KOPT-K1 (cell line): ENCODE data around the gene DNAI4.
"Not testable (repeated sequence)": the region's sequence is repeated elsewhere in the genome, so short reads cannot be mapped to it uniquely, and the experiment has no call there.

Experiments used
- H3K27ac ChIP-seq: fragments of 200-600 bp; sonication (generic); 2 replicates; pipeline ENCODE4 v1.5.1; 2016; ENCODE audit warnings: antibody characterized with exemption, mild to moderate bottlenecking, low read depth, low read length; ENCODE audit not compliant: poor library complexity, severe bottlenecking
- H3K36me3 ChIP-seq: fragments of 200-600 bp; sonication (generic); 2 replicates; pipeline ENCODE4 v1.5.1; 2017; ENCODE audit warnings: antibody characterized with exemption, mild to moderate bottlenecking, low read length, moderate library complexity; ENCODE audit not compliant: insufficient read depth
- H3K9me3 ChIP-seq: fragments of 200-600 bp; sonication (generic); 2 replicates; pipeline ENCODE4 v1.5.1; 2017; ENCODE audit warnings: antibody characterized with exemption, low read length, mild to moderate bottlenecking; ENCODE audit not compliant: insufficient read depth, poor library complexity, severe bottlenecking

DNAI4 gene

DNA sequence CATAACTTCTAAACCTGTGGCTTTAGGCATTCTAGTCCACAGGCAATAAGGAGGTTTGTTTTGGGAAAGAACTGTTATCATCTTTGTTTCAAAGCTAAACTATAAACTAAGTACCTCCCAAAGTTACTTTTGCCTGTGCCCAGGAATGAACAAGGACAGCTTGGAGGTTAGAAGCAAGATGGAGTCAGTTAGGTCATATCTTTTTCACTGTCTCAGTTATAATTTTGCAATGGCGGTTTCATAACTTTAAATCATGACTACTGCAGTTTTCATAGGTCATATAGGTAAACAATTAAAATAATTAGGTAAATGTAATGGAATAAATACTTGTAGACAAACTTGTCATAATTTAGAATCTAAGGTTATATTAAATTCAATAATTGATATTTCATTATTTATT, 9.5 kb downstream of the DNAI4 start:
- H3K27ac ChIP-seq, H3K36me3 ChIP-seq: not testable (repeated sequence)
- H3K9me3 ChIP-seq, result peaks cover 16% of the 10 kb centered on the region

DNA sequence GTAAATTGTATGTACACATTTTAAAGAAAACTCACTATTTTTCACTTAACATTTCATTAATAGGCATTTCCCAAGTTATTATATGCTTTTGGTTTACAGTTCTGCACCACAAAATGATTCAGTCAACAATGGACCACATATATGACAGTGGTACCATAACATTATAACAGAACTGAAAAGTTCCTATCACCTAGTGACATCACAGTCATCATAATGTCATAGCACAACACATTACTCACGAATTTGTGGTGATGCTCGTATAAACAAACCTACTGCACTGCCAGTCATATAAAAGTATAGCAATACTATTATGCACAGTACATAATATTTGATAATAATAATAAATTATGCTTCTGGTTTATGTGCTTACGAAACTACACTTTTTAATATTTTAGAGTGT, 30.9 kb downstream of the DNAI4 start:
- Histone ChIP-seq H3K9me3 (no peaks in the 10 kb centered on the region), H3K36me3 (no peaks in the 10 kb centered on the region)

DNA sequence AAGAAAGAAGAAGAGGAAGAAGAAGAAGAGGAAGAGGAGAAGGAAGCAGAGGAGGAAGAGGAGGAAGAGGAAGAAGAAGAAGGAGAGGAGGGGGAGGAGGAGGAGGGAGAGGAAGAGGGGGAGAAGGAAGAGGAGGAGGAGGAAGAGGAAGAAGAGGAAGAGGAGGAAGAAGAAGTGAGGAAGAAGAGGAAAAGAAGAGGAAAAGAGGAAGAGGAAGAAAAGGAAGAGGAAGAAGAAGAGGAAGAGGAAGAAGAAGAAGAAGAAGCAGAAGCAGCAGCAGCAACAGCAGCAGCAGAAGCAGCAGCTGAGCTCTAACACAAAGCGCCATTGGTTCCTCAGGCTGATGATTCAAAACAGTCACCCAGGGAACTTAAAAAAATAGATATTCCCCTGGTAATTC, 34.0 kb downstream of the DNAI4 start:
- H3K27ac ChIP-seq, result no peak overlapping the region
- no peaks in the 10 kb centered on the region for H3K36me3 ChIP-seq
- H3K9me3 ChIP-seq, result no peaks in the 10 kb centered on the region

More for the DNA sequence above, 30.9 kb downstream of the DNAI4 start:
- no peak overlapping the region for H3K27ac ChIP-seq

DNA sequence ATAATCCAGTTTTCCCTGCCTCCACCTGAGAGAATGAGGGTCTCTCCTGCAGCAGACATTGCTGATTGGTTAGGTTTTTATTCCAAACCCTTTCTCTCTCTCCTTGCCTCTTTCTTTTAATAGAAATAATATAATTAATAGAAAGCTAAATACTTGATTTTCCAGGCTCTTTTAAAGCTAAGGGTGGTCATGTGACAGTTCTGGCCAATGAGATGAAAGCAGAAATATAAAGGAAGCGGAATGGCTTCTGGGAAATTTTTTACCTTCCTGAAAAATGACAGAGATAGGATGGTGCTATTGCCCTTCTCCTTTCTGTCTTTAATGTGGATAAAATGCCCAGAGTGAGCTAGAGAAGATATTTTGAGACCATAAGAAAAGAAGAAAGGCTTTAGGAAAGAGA, 35.6 kb downstream of the DNAI4 start:
- H3K27ac ChIP-seq, result no peak overlapping the region
- no peaks in the 10 kb centered on the region for H3K36me3 ChIP-seq
- no peaks in the 10 kb centered on the region for H3K9me3 ChIP-seq

DNA sequence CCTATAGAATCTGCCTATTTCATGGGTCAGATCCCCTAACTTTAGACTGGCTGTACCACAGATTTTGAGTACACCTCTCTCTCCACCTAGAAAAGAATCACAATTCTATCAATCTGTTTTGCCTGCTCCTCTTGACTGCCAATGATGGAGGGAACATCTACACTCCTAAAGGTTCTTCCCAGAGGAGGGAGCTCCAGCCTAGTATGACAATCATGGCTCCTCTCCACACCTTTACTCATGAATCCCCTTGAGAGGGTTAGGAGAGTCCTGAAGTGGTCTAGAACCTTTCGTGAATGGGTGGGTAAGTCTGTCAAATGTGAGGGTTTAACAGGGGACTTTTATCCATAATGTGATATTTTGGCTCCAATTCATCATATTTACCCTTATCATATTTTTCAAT, 48.0 kb downstream of the DNAI4 start:
- Histone ChIP-seq H3K27ac (no peak overlapping the region), H3K36me3 (no peaks in the 10 kb centered on the region), H3K9me3 (peaks cover 3% of the 10 kb centered on the region)

DNA sequence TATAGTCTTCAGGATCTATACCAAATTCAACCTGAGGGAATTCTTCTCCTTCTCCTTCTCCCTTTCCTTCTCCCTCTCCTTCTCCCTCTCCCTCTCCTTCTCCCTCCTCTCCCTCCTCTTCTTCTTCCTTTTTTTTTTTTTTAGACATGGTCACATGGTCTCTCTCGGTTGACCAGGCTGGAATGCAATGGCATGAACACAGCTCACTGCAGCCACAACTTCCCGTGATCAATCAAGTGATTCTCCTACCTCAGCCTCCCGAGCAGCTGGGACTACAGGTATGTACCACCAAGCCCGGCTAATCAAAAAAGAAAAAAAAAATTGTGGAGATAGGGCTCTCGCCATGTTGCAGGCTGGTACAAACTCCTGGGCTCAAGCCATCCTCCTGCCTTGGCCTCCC, 51.5 kb downstream of the DNAI4 start:
- Histone ChIP-seq H3K27ac (no peak overlapping the region), H3K36me3 (no peaks in the 10 kb centered on the region), H3K9me3 (no peaks in the 10 kb centered on the region)

DNA sequence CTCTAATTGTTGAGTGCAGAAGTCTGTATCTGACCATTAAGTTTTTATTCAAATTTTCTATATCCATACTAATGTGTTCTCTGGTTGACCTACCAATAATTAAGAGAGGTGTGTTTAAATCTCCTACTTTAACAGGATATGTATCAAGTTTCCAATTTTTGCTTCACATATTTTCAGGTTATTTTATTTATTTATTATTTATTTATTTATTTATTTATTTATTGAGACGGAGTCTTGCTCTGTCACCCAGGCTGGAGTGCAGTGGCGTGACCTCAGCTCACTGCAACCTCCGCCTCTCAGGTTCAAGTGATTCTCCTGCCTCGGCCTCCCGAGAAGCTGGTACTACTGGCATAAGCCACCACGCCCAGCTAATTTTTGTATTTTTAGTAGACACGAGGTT, 52.6 kb downstream of the DNAI4 start:
- not testable (repeated sequence) for H3K27ac ChIP-seq, H3K36me3 ChIP-seq, H3K9me3 ChIP-seq

DNA sequence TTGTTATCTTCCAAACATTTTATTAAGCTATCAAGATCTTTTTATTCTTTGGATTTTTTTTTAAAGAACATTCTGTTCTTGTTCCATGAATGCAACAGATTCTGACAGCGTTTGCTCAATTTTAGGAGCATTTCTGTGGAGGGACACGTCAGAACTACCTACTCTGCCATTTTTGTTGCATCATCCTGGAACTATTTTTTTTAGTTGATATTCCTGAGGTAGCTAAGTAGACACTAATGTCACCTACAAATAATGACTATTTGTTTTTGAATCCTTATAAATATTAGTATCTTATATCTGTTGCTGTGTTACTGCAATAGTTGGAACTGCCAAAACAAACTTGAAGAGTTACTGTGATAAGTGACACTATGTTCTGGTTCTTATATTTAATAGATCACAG, 57.2 kb downstream of the DNAI4 start:
- Histone ChIP-seq H3K27ac (no peak overlapping the region), H3K36me3 (no peaks in the 10 kb centered on the region), H3K9me3 (no peaks in the 10 kb centered on the region)

DNA sequence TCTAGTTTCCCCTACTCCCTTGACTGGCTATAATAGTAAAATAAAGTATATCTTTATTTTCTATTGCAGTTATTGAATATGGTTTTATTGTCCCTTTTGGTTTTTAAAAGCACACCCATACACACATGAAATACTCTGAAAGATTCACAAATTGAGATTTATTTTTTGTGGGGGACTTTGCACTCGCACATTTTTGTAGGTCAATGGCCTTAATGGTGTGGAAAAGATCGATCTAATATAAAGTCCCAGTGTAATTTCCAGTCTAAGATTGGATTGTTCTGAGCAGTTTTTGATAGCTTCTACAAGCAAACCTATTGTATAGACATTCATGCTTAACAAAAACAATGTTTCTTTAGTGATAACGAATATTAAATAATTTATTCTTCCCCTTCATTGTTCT, 64.1 kb downstream of the DNAI4 start:
- Histone ChIP-seq H3K9me3 (no peaks in the 10 kb centered on the region), H3K36me3 (no peaks in the 10 kb centered on the region), H3K27ac (no peak overlapping the region)

DNA sequence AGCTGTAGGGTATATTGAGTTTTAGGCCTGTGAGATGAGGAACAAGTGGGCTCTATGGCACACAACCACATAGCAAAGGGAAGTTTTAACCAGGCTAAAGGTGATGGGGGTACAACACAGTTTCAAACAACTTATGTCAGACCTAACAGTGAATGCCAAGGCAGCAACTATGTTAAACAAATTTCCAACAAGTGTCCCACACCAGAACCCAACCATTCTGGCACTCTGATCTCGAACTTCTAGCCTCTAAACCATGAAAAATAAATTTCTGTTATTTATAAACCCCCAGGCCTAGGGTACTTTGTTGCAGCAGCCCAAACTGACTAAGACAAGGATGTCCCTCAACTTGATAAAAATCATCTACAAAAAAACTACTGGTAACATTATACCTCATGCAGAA, 71.3 kb downstream of the DNAI4 start:
- Histone ChIP-seq H3K27ac (no peak overlapping the region), H3K9me3 (no peaks in the 10 kb centered on the region)

DNA sequence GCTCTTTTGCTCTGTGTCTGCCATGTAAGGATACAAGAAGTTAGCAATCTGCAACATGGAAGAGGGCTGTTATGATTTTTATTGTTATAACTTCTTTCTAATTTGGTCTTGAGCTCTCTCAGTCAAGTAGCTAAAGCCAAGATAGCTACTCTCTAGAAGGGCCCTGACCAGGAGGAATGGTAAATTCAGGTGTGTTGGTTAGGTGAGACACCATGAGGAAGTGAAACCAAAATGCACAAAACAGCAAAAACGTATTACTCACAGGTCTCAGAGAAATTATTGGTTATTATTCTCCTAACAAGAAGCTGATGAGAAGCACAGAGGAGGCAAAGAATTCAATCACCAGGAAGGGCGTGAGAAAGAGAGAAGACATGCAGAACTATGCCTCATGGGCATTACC, 71.8 kb downstream of the DNAI4 start:
- Histone ChIP-seq H3K27ac (no peak overlapping the region), H3K9me3 (no peaks in the 10 kb centered on the region), H3K36me3 (no peaks in the 10 kb centered on the region)

More for the DNA sequence above, 71.3 kb downstream of the DNAI4 start:
- H3K36me3 ChIP-seq, result no peaks in the 10 kb centered on the region

DNA sequence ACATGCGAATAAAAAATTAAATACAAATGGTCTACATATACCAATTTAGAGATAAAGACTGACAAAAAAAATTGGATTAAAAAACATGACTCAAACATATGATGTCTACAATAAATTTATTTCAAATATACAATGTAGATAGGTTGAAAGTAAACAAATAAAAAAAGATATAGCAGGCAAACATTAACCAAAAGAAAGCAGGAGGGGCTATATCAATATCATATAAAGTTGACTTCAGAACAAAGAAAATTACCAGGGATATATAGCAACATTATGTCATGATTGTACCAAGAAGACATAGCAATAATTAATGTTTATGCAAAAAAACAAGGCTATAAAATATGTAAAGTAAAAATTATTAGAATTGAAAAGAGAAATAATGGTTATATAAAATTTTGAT, 73.7 kb downstream of the DNAI4 start:
- no peak overlapping the region for H3K27ac ChIP-seq
- H3K36me3 ChIP-seq, result no peaks in the 10 kb centered on the region
- H3K9me3 ChIP-seq, result no peaks in the 10 kb centered on the region

DNA sequence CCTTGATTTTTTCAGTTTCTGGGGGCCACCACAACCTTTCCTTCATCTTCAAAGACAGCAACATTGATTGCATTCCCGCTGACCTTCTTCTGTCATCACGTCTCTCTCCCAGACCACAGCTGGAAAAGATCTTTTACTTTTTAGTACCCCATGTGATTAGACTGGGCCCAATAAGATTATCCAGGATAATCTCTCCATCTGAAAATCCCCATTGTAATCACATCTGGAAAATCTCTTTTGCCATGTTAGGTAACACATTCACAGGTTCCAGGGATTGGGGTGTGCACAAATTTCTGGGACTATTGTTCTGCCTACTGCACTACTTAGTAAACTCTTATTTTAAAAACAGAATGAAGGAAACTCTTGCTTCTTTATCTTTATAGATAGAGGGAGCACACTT, 76.5 kb downstream of the DNAI4 start:
- Histone ChIP-seq H3K36me3 (no peaks in the 10 kb centered on the region), H3K27ac (no peak overlapping the region), H3K9me3 (no peaks in the 10 kb centered on the region)

DNA sequence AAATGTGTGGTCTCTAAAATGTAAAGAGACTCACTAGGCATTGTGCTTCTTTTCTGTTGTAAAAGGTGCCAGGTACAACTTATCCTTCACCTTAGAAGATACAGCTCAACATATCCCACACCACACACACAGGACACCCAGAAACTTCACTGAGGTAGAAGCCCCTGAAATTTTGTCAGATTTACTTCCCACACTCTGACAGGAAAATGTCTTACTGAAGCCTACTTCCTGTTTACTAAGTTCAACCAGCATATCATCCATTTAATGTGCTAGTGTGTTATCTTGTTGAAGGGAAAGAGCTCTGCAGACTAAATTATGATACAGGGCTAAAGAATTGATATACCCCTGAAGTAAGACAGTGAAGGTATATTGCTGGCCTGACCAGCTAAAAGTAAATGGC, 83.7 kb downstream of the DNAI4 start:
- no peaks in the 10 kb centered on the region for H3K9me3 ChIP-seq
- H3K27ac ChIP-seq, result no peak overlapping the region
- no peaks in the 10 kb centered on the region for H3K36me3 ChIP-seq

DNA sequence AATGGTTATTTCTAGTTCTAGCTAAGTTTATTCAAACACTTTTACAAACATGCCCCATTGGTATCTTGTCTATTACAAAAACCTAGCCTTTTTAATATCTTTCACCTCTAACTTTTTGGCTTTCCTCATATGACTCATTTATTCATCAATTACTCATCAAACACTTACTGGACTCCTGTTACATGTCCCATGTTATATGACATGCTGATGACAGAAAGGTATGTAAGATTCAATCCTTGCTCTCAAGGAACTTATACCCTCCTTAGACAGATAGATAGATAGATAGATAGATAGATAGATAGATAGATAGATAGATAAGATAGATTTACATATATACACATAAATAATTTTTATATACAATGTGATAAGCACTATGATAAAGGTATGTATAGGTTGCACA, 89.7 kb downstream of the DNAI4 start:
- H3K27ac ChIP-seq, result no peak overlapping the region
- H3K9me3 ChIP-seq, result no peaks in the 10 kb centered on the region
- H3K36me3 ChIP-seq, result no peaks in the 10 kb centered on the region

DNA sequence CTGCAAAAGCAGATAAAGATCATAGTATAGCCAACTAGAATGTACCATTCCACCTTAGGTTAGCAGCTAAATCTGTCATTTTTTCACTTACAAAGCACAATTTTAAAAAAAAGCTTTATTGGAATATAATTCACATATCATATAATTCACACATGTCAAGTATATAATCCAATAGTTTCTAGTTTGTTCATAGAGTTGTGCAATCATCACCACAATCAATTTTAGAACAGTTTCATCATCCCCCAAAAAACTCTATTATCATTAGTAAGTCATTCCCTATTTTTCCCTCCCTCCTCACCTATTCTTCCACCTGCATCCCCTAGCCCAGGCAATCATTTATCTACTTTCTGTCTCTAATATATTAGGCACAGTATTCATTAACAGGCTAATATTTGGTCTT, 91.5 kb downstream of the DNAI4 start:
- Histone ChIP-seq H3K36me3 (no peaks in the 10 kb centered on the region), H3K9me3 (no peaks in the 10 kb centered on the region), H3K27ac (no peak overlapping the region)
